ENCODE measurements around the gene SLC7A10.

SLC7A10 gene

DNA sequence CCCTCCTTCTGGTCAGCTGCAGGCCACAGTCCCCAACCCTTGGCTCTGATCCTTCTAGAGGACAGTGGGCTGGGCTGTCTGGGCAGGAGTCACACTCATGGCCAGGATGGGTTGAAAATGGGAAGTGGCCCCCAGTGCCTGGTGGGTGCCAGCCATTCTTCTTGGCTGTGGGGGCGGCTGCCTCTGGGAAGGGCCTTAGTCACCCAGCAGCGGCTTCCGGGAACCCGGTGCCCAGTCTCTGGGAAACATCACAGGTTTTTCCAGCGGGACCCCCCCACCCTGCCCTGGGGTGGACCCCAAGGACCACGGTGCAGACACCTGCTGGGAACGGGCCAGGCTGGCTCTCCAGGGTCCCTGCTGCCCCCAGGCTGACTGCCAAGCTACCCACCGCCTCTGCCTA lies 27.3 kb upstream of the SLC7A10 start:
- no peak for DNase-seq

DNA sequence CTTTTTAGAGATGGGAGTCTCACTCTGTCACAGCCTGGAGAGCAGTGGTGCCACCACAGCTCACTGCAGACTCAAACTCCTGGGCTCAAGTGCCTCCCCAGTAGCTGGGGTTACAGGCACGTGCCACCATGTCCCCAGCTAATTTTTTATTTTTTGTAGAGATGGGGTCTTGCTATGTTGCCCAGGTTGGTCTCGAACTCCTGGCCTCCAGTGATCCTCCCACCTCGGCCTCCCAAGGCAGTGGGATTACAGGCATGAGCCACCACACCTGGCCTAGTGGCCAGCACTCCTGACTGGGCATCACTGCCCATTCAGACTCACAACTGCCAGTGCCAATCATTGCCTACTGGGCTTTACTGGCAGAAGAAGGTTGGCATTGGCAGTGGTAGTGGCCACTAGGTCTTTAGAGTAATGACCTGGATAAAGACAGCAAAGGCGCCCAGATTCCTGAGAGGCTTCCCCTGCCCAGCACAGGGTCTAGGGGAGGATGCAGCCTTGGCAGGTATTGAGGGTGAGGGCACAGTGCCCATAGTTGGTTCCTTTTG lies 26.8 kb upstream of the SLC7A10 start:
- DNase-seq: no peak

DNA sequence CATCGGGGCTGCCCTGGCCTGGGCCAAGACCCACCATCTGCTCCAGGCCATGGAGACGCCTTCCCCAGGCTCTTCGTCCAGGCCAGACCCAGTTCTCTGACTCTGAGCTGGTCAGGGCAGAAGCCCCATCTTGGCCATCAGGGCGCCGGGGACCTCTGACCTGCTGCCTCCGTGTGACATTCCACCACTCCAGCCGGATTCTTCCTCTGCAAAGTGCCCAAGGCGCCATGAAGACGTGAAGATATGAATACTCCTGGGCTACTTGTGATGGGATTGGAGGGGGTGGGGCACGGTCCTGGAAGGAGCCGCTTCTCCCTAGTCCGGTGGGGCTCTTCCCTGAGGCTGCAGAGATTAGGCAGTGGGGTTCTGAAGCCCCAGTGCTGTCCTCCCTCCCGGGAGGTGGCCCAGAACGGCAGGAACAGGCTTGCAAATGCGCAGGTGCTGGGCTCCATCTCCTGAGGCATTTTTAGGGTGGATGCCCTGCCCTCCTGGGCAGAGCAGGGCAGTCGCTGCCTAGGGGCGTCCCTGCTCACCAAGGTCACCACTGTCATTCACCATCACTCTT lies 26.0 kb upstream of the SLC7A10 start:
- no peak for DNase-seq

DNA sequence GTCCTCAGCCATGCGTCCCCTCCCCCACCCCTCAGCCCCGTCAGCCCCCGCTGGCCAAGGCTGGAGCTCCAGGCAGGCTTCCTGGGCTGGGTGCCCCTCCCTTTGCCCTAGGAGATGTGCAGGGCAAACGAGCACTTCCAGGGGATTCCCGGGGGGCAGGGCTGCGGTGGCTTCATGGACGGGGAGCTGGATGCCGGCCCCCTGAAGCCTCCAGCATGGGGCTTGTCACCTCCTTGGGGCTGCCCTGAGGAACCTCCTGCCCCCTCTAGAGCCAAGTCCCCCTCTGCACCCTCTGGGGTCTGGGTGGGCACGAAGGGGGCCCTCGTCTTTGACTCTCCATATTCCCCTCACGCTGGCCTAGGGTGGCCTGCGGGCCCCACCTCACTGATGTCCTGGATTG lies 25.4 kb upstream of the SLC7A10 start:
- no peak for DNase-seq

DNA sequence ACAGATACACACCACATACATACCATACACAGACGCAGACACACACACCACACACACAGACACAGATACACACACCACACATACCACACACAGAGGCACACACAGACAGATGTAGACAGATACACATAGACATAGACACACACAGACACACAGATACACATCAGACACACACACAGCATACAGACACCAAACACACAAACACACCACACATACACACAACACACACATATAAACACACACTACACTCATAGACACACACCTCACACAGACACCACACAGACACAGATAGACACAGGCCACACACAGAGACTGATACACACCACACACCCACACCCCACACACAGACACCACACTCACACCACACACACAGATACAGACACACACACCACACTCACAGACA lies 24.9 kb upstream of the SLC7A10 start:
- no peak for DNase-seq

DNA sequence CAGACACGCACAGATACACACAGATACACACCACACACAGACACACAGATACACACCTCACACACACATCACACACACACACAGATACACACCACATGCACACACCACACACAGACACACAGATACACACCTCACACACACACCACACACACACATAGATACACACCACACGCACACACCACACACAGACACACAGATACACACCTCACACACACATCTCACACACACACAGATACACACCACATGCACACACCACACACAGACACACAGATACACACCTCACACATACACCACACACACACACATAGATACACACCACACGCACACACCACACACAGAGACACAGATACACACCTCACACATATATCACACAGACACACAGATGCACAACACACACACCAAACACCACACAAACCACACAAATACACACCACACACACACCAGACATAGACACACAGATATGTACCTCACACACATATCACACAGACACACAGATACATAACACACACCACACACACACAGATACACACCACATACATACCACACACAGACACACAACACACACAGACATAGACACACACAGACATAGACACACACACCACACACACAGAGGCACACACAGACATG lies 24.2 kb upstream of the SLC7A10 start:
- no peak for DNase-seq

DNA sequence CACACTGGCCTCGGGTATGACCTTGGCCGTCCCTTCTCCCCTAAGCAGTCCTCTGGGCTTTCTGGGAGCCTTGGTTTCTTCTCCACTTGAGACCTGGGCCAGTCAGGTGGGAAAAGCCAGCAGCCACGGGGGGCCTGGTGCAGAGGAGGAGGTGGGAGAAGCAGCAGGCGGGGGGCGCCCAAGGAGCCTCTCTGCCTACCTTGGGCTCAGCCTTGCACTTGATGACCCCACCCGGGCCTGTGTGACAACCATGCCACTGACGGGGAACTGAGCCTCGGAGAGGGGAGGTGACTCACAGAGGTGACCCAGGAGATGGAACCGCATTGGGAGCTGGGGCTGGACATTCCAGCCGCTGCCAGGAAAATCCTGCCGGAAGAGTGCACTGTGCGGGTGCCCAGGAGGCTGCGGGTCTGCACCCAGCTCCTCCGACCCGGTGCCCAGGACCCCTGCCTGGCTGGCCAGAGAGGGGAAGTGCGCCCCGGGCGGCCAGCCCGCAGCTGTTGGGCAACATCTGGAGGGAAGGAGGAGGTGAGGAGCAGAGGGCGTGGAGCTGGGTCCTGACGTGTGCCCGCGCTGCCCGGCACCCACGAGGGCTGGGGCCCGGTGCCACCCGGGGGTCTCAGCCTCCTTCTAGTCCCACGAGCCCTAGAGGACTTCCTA lies 23.4 kb upstream of the SLC7A10 start:
- no peak for DNase-seq

DNA sequence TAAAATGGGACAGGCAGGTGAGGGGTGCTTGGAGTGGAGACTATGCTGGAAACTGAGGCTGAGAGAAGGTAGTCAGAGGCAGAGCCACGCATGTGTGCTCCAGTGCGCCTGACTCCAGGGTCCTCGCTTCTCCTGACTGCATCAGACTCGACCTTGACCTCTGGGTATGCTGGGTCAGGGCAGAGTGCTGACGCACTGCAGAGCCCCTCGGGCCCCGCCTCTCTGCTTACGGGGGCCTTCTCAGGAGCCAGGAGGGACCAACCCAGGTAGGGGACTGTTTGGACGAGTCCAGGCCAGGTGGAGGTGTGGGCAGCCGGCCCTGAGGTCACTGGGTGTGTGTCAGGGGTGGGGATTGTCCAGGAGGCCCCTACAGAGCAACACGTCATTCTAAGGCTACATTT lies 22.9 kb upstream of the SLC7A10 start:
- no peak for DNase-seq

DNA sequence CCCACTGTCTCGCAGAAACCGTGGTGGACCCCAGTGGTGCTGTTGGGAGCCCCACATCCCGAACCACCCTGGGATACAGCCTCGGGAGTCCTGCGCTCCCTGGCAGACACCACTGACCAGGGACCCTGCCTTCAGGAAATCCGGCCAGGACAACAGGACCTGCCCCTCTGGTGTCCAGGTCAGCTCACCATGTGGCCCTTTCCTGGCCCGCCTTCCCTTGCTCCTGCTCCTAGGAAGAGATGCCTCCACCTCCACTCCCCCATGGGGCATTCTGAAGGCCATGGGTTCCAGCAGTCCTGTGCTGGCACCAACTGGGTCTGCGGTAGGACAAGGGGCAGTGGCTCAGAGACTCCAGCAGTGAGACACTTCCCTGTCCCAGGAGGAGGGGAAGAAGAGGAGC lies 22.5 kb upstream of the SLC7A10 start:
- DNase-seq: no peak

DNA sequence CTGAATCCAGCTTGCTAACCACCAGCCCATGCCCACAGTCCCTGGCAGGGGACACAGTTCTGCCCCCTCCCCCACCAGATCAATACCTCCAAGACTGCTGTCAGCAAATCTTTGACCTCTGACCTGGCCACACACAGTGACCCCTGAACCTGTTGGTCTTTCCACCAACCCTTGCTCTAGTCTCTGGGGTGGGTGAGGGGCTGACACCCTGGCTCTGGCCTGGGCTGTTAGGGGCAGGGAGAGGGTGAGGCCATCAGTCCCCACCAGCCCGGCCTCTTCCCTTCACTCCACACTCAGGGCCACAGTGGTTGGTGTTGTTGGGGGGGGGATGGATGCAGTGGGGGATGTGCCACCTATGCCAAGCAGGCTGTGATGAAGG lies 21.8 kb upstream of the SLC7A10 start:
- DNase-seq: no peak

DNA sequence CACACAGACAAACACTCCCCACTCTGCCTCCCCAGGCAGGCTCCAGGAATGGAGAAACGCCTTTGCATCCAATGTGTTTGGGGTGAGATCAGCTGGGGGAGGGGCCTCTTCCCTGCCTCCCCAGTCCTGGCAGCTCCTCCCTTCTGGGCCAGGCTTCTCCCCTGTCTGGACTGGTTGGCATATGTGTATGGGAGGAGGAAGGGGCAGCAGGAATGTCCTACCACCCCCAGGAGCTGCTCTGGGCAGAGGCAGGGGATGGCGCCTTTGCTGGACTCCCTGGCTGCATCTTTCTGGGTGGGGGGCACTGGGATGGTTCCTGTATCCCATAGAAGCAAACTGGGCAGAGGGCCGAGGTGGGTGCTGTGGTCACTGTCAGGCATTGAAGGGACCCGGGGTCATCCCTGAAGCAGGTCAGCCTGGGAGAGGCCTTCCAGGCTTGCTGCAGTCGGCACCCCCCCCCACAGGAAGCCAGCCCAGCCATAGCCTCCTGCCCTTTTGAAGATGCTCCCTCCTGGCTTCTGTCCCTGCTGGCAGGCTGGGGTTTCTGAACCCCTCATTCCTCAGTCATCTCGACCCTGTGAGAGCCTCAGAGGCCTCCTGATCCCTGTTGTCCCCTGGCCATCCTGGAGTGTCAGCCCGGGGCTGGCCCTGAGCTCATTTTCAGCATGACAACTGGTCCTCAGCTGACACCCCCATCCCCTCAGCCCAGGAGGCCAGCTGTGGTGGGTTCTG lies 21.2 kb upstream of the SLC7A10 start:
- DNase-seq: no peak

DNA sequence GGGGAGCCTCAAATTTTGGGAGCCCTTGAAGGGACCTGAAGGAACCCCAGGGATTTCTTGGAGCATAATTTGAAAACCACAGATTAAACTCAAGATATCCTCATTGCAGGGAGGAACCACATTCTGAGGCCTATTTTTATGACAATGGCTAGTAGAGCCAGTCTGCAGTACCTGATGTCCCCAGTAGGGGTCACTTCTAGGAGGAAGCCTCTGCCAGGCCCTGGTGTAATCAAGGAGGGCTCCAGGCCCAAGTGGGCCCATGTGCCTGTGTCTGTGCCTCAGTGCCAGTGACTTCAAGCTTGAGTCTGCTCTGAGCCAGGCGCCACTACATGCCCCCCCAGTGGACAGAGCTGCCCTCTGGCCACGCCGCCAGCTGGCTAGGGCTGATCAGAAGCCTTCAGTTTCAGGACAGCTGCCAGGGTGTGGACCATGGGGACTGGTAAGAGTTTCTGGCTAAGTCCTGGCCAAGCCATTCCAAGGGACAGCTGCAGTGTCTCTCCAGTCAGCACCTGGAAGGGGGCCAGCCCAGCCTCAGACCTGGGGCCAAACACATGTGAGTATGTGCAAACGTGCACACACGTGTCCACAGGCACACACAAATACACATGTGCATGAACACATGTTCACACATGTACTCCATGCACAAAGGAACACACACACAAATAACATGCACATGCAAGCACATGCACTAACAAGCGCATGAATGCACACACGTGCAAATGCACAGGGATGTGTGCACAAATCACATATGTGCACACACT lies 20.5 kb upstream of the SLC7A10 start:
- no peak for DNase-seq

DNA sequence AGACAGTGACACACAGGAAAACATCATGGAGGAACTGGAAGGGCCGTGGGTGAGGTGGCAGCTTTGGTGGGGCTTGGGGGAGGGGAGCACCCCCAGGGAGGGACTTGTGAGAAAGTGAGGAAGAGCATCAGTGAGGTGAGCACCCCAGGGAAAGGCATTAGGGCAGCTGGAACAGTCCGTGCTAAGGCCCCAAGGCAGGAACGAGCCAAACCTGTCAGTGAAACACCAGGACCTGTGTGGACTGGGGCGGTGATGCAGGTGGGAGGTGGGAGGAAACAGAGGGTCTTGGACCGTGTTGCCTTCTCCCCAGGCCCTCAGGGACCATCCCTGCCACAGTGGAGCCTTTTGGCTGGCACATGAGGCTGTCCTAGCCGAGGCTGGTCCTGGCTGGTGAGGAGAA lies 17.3 kb upstream of the SLC7A10 start:
- DNase-seq: no peak

DNA sequence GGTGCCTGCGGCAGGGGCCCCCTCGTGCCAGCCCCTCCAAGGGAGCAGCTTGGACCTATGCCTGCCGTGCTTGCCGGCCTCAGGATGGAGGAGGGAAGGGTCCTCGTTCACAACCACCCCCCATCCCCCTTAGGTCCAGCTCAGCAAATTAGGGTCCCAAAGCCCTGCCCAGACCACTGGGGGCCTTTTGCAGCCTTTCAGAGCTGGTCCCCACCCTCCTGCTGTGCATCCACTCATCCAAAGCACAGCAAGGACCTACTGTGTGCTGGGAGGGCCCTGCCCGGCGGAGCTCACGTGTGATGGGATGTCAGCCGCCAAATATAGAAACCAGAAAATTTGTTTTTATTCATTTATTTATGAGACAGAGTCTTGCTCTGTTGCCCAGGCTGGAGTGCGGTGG lies 16.5 kb upstream of the SLC7A10 start:
- no peak for DNase-seq

DNA sequence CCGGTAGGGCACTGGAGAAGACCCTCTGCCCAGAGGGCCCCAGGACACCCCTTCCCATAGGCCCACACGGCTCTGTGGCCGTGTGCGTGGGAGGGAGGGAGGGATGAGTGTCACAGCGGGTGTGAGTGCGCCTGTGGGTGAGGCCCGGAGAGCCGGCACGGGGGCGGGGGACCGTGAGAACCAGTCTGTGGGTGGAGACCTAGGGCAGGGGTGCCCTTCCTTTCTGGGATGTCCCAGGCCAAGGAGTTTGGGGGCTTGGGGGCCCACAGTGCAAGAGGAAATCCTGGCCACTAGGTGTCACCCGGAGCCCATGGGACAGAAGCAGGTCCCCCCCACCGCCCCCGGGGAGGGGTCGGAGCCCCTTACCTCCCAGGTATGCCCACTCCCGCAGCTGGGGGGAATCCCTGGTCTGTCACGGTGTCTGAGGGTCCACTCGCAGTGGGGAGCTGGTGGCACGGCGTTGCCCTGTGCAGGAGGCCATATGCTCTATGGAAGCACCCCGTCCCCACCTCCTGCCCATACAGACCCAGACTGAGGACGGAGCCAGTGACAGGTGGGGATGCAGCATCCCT lies 16.0 kb upstream of the SLC7A10 start:
- no peak for DNase-seq

DNA sequence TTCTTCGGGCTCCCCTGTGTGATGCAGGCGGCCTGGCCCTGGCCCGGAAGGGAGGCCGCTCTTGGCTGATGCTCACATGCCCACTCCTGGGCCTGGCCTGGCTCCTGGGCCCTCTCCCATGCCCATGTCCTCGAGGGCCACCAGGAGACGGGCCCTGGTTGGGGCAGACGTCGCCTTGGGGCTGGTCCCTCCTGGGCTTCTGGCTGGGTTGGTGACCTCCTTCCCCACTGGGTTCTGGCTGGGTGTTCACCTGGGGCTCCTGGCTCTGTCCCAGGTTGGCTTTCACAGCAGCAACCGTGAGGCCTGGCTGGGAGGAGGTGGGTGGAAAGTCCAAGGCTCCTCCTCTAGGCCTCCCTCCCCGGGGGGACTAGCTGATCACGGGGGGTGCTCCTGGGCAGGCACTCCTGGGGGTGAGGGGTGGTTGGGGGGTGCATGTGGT lies 15.5 kb upstream of the SLC7A10 start:
- no peak for DNase-seq

DNA sequence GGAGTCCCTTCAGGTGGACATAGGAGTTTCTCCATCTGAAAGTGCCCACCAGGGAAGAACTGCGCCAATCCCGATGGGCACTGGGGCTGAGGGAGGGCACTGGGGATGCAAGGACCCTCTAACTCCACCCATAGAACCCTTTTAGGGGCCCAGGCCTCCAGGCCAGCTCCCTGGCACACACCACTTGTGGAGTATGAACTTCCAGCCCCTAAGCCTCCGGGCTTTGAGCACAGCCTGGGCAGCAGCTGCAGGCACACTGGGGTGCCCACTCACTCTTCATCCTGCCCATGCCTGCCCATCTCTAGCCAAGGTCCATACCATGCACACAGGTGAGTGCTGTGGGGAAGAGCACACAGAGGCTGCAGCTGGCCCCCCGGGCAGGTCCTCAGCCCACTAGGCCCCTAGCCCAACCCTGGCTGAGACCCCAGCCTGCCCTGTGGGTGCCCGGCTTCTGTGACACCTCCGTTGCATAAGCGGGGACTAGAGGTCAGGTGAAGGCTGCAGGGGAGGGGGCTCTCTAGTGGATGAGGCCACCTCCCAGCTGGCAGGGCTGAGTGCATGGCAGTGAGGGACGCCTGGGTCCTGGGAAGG lies 14.6 kb upstream of the SLC7A10 start:
- DNase-seq: no peak

DNA sequence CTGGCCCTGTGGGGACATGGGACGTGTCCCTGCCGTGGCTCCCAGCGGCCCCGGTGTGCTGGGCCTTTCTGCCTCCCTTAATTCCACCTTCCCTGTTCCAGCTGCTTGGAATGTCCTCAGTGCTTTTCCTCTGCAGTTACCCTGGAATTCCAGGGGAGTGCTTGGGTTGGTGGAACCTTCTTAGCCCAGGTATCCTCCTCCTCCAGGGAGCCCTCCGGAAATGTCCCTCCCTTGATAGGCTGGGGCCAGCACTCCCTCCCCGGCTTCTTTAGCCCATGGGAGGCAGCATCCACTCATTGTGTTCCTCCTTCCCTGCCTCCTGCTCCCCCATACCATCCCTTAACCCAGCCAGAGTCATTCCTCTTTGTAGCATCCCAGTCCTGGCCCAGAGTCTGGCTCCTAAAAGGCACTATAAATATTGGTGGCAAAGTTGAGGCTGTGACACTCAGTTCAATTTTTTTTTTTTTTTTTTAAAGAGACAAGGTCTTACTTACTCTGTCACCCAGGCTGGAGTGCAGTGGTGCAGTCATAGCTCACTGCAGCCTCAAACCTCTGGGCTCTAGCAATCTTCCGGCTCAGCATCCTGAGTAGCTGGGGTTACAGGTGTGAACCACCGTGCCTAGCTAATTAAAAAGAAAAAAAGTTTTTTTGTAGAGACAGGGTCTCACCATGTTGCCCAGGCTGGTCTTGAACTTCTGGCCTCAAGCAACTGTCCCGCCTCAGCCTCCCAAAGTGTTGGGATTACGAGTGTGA lies 13.7 kb upstream of the SLC7A10 start:
- DNase-seq: no peak

DNA sequence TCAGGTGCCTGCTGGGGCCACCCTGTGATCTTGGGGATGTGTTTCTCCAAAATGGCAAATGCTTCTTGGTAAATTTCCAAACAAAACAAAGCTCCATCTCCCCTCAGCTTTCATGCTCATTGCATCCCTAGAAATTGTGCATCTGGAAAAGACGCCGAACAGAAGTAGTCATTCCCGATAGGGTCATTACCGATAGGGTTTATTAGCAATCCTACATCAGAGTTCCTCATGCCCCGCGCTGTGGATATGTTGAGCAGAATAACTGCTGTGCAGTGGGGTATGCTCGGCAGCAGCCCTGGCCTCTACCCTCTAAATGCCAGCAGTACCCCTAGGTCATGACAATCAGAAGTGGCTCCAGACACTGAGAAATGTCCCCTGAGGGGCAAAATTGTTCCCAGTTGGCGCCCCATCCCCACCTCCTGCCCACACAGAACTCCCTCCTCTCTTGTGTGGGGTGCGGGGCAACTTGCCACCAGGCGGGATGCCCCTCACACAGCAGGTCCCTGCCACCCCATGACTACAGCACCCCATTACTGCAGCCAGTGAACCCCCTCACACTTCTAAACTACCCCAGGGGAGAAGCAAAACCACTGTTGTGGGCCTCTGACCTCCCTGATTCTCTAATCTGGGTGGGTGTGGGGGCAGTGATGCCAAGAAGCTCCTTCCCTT lies 13.0 kb upstream of the SLC7A10 start:
- DNase-seq: no peak

DNA sequence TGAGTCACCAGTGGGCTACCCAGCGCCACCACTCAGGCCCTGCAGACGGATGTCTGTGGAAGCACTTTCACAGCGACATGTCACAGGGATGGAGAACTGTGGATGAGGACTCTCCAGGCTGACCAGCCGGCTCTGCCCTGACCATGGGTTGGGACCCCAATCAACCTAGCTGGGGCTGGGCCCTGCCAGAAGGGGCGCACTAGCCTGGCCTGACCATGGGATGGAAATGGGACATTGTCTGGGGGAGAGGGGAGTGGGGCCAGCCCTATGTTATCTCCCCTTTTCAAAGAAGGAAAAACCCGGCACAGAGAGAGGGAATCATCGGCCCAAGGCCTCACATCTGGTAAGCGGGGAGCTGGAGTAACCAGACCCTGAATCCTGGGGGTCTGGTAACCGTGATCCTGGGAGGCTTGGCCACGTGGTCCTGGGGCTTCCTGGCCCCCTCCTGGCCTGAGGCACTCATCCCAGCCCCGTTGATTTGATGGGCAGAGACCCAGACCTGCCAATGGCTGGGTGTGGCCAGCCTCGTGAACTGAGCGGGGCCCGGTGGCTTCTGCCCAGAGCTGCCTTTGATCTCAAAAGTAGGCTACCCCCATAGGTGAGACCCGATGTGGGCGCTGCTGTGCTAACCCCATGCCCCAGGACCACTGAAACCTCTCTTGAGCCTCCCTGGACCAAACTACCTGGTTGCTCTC lies 11.2 kb upstream of the SLC7A10 start:
- DNase-seq: no peak
